HG02840 (cell line): ENCODE data around the gene MRPL27.

Source experiments
- ATAC-seq: cut with Tn5 transposase; IDR thresholded peaks from one replicate; pipeline ENCODE4 v1.9.1; 2021; ENCODE audit warnings: mild to moderate bottlenecking, moderate library complexity, moderate number of reproducible peaks; ENCODE audit not compliant: unreplicated experiment, low FRiP score

Gene MRPL27

GRCh38 chr17:50388728-50389127, 15.7 kb upstream of the MRPL27 start:
- ATAC-seq = no peak

- ATAC-seq = no peak
Observed at GRCh38 chr17:50386510-50386909, 13.5 kb upstream of the MRPL27 start.

- ATAC-seq = no peak
Observed at GRCh38 chr17:50382931-50383330, 9.9 kb upstream of the MRPL27 start.

GRCh38 chr17:50381920-50382319, 8.9 kb upstream of the MRPL27 start:
- ATAC-seq = no peak

GRCh38 chr17:50381260-50381815, 8.4 kb upstream of the MRPL27 start:
- ATAC-seq = no peak

- no peak for ATAC-seq
Observed at GRCh38 chr17:50380369-50381259, 7.6 kb upstream of the MRPL27 start.

GRCh38 chr17:50379351-50380132, 6.6 kb upstream of the MRPL27 start:
- no peak for ATAC-seq

- ATAC-seq = no peak
Observed at GRCh38 chr17:50375858-50376538, 3.0 kb upstream of the MRPL27 start.

- no peak for ATAC-seq
Observed at GRCh38 chr17:50373705-50374104, 721 bp upstream of the MRPL27 start.

GRCh38 chr17:50372222-50372757, 694 bp downstream of the MRPL27 start:
- no peak for ATAC-seq

GRCh38 chr17:50371526-50371925, 1.5 kb downstream of the MRPL27 start:
- ATAC-seq = no peak

GRCh38 chr17:50370052-50370451, 2.9 kb downstream of the MRPL27 start:
- no peak for ATAC-seq

GRCh38 chr17:50367401-50367800, 5.6 kb downstream of the MRPL27 start:
- no peak for ATAC-seq

GRCh38 chr17:50365649-50366393, 7.2 kb downstream of the MRPL27 start:
- no peak for ATAC-seq

- no peak for ATAC-seq
Observed at GRCh38 chr17:50365165-50365564, 7.8 kb downstream of the MRPL27 start.

- ATAC-seq = no peak
Observed at GRCh38 chr17:50364715-50365114, 8.3 kb downstream of the MRPL27 start.

GRCh38 chr17:50364061-50364458, 8.9 kb downstream of the MRPL27 start:
- ATAC-seq = no peak

- no peak for ATAC-seq
Observed at GRCh38 chr17:50363217-50364060, 9.5 kb downstream of the MRPL27 start.

- no peak for ATAC-seq
Observed at GRCh38 chr17:50362661-50363060, 10.3 kb downstream of the MRPL27 start.
